GM20431 (cell line): ENCODE data around the gene CDH23.
"Not testable (repeated sequence)": the region's sequence is repeated elsewhere in the genome, so short reads cannot be mapped to it uniquely, and the experiment has no call there.

Source experiments
- in situ Hi-C: fragments of 300-500 bp; cut with MseI, MboI; formaldehyde crosslinking; loops from one replicate; pipeline ENCODE4 v1.15.0; 2020; ENCODE audit warnings: low sequenced_read_pairs; ENCODE audit not compliant: unreplicated experiment

The CDH23 gene

DNA sequence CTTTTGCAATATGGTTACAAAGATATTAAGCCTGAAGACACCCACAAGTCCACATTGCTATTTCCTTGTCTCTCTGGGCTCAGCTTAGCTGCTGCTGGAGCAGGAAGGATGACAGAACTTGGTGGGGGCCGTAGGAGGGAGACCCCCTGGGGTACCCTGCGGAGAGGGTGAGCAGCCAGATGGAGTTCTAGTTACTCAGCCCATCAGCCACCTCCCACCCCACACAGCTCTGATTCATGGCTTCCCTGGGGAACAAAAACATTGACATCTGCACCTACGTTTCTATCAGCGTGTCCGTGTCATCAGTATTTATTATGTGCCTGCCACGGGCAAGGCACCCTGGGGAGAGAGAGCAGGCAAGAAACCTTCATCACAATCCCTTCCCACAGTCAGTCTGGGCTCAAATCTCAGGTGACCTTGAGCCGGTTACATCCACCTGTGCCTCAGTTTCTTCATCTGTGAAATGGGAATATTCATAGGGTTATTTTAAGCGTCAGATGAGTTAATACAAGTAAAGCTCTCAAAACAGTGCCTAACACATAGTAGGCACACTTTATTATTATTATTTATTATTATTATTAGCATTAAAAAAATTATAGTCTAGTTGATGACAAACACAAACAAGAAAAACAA, 191.3 kb downstream of the CDH23 start:
- in situ Hi-C loops = no loop called here

GRCh38 chr10:71588685-71589084, 192.0 kb downstream of the CDH23 start:
- in situ Hi-C loops = no loop called here

DNA sequence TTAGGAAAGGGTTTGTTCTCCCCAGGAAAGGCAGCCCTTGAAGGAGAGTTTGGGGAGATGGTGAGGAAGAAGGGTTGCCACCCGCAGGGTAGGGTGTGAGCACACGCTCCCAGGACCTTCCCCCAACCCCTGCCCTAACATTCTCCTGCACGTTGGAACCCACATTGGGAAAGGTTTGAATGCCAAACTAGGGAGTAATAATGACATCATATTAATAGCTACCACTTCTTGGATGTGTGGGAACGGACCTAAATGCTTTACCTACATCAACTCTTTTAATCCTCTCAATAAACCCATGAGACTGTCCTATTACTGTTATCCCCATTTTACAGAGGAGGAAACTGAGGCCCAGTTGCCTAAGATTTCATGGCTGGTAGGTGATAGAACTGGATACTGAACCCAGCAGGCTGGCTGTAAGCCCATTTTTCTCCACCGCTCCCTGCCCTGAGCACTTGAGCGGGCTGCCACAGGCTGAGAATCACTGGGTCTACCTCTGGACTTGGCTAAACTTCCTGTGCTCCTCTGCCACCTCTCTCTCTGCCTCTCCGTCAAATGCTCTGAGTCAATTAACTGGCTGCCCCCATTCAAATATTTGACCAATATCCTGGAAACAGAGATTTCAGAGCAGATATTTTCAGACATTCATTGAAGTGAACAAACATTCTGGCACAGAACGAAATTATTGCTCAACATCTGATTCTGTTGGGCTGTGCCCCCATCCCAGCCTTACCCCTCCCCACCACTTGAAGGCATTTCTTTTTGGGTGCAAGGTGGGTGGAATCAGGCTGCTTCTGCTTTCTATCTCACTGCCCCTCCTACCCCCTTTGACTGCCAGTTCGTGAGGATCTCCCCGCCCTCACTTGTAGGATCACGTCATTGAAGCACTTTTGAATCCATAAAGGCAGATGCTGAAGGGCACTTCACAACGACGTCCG, 193.2 kb downstream of the CDH23 start:
- in situ Hi-C loops = no loop called here

GRCh38 chr10:71590781-71591350, 194.1 kb downstream of the CDH23 start:
- in situ Hi-C loops = no loop called here

GRCh38 chr10:71594934-71595571, 198.3 kb downstream of the CDH23 start:
- in situ Hi-C loops = no loop called here

- in situ Hi-C loops = no loop called here
Measured at GRCh38 chr10:71595649-71596048, 198.9 kb downstream of the CDH23 start.

- in situ Hi-C loops = no loop called here
Measured at GRCh38 chr10:71596127-71596526, 199.4 kb downstream of the CDH23 start.

GRCh38 chr10:71596759-71597158, 200.0 kb downstream of the CDH23 start:
- in situ Hi-C loops = no loop called here

GRCh38 chr10:71597821-71598498, 201.2 kb downstream of the CDH23 start:
- in situ Hi-C loops = no loop called here

DNA sequence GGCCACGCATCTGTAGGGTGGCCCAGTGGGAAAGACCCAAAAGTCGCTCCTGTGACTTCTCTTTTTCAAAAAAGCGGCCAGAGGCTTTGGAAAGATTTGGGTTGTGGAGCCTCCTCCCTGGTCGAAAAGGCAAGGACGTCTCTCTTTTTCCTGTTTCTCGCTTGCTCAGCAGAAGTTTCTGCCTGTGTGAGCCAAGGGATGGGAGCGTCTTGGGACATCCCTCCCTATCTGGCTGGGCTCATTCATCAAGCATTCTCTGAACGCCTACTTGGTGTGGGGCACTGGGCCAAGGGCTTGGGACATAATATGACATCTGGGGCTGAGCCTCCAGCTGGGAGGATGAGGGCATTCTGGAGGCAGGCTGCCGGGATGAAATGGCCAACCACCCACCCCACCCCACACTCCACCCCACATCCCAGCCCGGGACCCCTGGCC, 201.9 kb downstream of the CDH23 start:
- in situ Hi-C loops = no loop called here

GRCh38 chr10:71599518-71599917, 202.8 kb downstream of the CDH23 start:
- in situ Hi-C loops = no loop called here

GRCh38 chr10:71600242-71600641, 203.5 kb downstream of the CDH23 start:
- in situ Hi-C loops = not testable (repeated sequence)

- in situ Hi-C loops = no loop called here
Measured at GRCh38 chr10:71600849-71601248, 204.1 kb downstream of the CDH23 start.

DNA sequence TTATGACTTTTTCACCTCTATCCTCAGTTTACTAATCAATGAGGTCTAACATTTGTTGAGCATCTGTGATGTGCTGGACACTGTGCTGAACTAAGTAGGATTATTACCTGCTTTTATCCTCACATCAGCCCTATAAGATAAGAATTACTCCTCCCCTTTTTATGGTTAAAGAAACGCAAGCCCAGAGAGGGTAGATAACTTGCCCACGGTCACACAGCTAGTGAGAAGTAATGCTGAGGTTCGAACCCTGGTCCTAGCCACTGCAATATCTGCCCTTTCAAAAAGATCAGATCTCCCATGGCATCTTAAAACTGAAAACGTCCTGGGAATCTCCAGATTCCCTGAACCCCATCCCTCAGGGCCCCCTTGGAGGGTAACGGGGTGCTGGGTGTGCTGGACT, 204.6 kb downstream of the CDH23 start:
- in situ Hi-C loops = no loop called here

DNA sequence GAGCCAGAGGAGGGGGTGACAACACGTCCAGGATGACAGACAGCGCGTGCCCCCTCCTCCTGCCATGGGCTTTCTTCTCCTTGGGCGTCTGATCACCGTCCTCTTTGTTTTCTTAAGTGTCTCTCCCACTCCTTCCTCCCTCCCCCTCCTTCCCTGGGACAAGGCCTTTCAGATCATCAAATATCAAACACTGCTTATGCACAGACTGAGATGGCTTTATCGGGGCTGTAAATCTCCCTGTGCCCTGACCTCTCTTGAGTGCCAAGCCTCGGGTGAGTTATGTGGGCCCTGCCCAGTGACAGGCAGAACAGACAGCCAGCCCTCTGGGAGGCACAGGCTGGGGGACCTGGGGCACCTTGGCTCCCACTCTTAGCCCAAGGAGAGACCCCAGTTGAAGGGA, 206.4 kb downstream of the CDH23 start:
- in situ Hi-C loops = no loop called here

- in situ Hi-C loops = no loop called here
Measured at GRCh38 chr10:71603754-71604153, 207.0 kb downstream of the CDH23 start.

DNA sequence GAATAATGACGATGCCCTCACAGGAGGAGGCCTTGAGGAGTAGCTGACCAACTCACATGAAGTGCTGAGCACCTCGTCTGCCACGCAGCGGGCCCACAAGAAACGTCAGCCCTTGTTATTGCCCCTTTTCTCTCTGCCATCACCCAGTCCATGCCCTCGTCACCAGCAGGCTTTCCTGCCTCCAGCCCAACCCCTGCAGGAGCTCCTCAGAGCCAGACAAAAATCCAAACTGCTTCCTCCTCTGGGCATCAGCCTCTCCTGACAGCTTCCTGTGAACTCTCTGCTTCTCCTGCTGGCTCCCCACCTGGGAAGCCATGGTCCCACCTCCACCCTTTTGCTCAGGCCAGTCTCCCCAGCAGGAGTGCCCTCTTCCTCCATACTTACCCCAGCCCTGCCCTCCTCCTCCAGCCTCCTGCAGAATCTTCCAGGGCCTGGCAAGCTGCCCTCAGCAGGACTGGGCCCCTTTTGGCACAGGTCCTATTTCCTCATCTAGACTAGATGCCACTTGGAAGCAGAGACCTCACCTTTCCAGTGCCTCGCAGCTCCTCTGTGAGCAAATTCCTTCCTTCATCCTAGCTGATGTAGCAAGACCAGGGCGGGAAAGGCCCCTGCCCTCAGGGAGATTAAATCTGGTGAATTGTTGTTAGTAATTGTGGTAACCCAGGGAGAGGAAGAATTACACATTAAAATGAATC, 207.8 kb downstream of the CDH23 start:
- in situ Hi-C loops = no loop called here

GRCh38 chr10:71605263-71605962, 208.7 kb downstream of the CDH23 start:
- in situ Hi-C loops = no loop called here
